C4-2B (cell line): Measurements from ENCODE around the gene CFAP58.

Source experiments
- H3K27ac ChIP-seq: fragments of 450-650 bp; 2 replicates; pipeline ENCODE4 v1.5.1; 2017
- CTCF ChIP-seq: fragments of 450-650 bp; conservative IDR thresholded peaks from 2 replicates; pipeline ENCODE4 v1.5.1; 2017; ENCODE audit warnings: mild to moderate bottlenecking
- ZFX ChIP-seq: fragments of 450-650 bp; IDR thresholded peaks from 2 replicates; pipeline ENCODE4 v1.6.1; 2017

The CFAP58 gene

DNA sequence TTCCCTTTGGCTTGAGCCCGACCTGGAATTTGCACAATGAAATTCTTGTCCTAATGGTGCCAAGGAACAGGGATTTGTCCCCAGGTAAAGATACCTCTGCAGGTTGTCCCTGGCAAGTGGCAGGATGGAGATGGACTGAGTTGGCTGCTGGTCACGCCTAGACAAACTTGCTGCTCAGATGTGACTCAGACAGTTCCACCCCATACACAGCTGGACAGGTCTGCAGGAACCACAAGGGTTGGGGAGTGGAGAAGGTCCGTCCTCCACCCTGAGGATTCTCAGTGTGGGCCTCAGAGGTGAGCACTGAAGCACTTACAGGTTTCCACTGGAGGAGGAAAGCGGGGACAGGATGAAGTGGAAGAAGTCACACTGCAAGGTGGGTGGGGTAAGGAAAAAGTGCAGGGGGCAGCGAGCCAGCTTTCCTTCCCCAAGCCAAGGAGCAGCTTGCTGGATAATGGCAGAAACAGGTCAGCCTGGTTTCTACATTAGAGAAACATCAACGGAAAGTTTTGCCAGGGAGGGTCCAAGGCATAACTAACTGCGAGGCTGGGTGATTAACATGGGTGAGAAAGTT, 35.8 kb upstream of the CFAP58 start:
- TF ChIP-seq ZFX (no peak), CTCF (no peak)
- H3K27ac ChIP-seq: no peak overlapping the region

DNA sequence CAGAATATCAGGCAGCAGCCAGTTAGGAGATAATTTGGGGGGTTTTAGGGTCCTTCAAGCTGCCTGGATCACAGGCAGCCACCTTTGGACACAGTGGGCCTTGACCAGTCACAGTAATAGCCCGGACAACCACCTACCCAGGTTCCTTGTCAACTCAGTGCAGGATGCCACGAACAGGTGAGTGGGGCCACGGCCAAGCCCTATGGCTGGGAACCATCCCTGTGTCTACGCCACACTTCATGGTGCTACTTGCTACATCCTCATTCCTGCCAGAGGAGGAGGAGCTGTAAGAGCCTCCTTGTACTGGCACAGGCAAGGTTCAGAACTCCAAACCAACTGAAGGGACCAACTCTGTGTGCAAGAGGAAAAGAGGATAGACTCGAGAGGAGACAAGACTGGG, 35.3 kb upstream of the CFAP58 start:
- H3K27ac ChIP-seq: no peak overlapping the region
- TF ChIP-seq ZFX (no peak), CTCF (no peak)

GRCh38 chr10:104318810-104319741, 34.6 kb upstream of the CFAP58 start:
- no peak for TF ChIP-seq CTCF
- TF ChIP-seq ZFX: no peak

DNA sequence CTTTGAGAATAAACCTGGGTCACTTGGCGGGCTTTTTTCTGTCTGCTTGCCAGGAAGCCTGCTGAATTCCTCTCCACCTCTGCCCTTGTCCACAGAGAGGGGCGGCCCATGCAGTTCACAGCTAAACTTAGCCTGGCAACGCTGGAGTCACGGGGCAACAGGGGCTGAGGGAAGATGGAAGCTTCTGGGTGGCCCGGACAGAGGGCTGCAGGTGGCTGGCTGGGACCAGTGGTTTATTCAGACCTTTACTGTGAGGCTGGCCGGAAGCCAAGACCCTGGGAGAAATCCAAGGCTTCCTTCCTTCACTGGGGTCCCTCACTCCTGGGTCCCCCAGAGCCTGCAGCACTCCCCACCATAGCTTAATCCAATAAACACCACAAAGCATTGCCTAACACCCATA, 32.4 kb upstream of the CFAP58 start:
- no peak overlapping the region for H3K27ac ChIP-seq
- no peak for TF ChIP-seq CTCF

More at GRCh38 chr10:104318810-104319741, 34.6 kb upstream of the CFAP58 start:
- no peak overlapping the region for H3K27ac ChIP-seq

DNA sequence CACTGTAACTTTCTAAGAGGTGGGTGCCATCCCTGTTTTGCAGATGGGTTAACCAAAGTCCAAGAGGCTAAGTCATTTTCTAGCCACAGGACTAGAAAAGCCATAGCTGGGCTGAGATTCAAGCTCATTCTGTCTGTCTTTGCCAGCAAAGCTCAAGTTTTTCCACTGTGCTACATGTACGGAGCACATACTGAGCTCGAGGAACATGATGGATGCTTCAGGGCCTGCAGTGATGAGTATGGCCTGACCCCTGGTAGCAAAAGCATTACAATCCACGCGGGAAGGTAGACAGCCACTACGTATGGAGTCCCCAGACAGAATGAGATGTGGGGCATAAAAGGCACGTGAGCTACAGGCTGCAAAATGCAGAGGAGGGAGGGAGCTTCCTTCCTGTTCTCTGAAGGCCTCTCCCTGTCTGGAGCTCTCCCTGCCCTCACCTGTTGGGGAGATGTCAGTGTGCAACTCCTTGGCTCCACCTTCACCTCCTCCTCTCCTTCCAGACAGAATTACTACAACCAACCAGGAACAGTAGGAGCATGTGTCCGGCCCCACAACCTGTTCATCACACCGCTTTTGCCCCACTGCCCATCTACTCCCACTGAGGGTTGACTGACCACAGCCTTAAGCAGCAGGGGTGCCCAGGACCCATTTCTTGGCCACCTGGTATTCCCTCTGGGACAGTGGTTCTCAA, 31.8 kb upstream of the CFAP58 start:
- no peak overlapping the region; the same call in 1 of the 2 replicates for H3K27ac ChIP-seq
- TF ChIP-seq CTCF (no peak), ZFX (no peak)

GRCh38 chr10:104322416-104322782, 31.2 kb upstream of the CFAP58 start:
- H3K27ac ChIP-seq: no peak overlapping the region; the same call in 1 of the 2 replicates
- TF ChIP-seq CTCF (no peak), ZFX (no peak)

GRCh38 chr10:104323085-104323484, 30.5 kb upstream of the CFAP58 start:
- no peak overlapping the region for H3K27ac ChIP-seq
- TF ChIP-seq CTCF (no peak), ZFX (no peak)
